GM12874 (cell line): ENCODE data around the gene DMD.

Experiments used
- TF ChIP-seq, protein P1 (sequence below): IDR thresholded peaks from 2 replicates; pipeline ENCODE4 v1.5.1; 2011; ENCODE audit warnings: low read depth, mild to moderate bottlenecking, control low read depth, low read length, moderate library complexity; ENCODE audit not compliant: insufficient read depth

The DMD gene

DNA sequence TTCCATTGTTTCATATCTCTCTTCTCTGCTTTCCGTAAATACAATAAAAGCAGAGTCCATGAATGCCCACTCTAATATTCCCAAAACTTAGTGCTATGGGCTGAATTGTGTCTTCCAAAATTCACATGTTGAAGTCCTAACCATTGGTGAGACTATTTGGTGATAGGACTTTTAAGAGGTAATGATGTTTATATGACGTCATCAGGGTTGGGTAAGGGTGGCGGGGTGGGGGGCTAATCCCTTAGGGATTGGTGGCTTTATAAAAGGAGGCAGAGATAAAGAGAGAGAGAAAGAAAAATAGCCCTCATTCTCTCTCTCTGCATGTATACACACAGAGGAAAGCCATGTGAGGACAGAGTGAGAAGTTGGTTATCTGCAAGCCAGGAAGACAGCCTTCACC lies 722.2 kb downstream of the DMD start:
- TF ChIP-seq, protein P1, sequence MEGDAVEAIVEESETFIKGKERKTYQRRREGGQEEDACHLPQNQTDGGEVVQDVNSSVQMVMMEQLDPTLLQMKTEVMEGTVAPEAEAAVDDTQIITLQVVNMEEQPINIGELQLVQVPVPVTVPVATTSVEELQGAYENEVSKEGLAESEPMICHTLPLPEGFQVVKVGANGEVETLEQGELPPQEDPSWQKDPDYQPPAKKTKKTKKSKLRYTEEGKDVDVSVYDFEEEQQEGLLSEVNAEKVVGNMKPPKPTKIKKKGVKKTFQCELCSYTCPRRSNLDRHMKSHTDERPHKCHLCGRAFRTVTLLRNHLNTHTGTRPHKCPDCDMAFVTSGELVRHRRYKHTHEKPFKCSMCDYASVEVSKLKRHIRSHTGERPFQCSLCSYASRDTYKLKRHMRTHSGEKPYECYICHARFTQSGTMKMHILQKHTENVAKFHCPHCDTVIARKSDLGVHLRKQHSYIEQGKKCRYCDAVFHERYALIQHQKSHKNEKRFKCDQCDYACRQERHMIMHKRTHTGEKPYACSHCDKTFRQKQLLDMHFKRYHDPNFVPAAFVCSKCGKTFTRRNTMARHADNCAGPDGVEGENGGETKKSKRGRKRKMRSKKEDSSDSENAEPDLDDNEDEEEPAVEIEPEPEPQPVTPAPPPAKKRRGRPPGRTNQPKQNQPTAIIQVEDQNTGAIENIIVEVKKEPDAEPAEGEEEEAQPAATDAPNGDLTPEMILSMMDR: no peak

DNA sequence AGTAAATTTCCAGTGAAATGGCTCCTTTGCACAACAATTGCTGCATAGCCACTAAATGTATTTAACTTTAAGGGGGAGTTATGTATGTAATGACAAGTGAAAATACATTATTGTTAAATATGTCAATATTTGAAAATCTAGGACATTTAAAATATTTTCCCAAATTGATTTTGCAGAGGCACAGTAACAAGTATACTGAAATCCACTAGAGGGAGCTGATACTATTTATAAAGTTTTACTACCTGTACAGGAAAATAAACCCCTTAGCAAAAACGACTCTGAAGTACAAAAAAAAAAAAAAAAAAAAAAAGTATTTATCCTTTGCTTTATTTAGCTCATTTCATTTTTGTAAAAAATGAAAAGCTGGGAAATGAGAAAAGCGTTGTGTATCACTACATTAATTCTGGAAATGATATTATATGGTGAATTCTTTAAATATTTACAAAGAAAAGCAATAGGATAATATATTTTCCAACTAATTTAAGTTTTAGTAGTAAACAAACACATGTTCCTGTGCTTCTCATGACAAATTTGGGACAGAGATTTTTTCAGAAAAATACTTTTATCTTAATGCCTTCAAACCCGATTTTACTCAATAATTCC lies 727.7 kb downstream of the DMD start:
- TF ChIP-seq, protein P1: no peak

DNA sequence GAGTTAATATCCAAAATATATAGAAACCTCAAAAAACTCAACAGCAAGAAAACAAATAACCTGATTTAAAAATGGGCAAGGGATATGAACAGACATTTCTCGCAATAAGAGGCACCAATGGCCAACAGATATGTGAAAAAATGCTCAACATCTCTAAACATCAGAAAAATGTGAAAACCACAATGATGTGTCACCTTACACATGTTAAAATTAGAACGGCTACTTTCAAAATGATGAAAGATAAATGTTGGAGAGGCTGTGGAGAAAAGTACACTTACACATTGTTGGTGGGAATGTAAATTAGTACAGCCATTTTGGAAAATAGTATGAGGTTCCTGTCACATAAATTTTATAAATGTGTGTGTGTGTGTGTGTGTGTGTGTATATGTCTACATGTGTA lies 731.3 kb downstream of the DMD start:
- TF ChIP-seq, protein P1: no peak

DNA sequence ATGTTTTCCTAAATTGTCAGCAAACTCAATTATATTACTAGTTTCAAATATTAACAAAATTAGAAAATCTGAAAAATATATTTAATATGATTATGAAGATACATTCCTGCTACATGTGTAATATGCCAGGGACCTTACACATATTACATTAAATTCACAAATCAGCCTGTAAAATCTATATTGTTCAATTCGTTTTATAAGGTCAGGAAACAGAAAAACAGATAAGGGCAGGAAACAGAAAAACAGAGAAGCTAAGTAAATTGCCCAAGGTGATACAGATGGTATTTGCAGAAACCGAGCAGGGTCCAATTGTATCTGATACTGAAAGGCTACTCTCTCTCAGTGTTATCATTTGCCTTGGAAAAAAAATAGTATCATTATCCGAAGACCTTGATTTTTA lies 739.0 kb downstream of the DMD start:
- TF ChIP-seq, protein P1: no peak

DNA sequence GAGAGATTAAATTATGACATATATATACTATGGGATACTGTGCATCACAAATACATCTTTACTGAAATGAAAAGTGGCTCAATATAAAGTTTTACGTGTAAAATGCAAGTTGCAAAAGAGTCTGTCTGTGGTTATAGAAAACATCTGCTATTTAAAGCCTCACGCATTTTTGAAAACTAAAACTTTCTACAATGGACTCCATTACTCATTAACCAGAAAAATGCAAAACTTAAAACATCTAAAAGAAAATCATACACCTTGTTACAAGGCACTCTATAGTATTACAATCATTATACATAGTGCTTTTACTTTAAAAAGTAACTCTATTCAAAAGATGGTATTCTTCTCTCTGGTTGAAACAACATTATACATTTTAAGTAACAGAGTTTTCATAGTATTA lies 755.6 kb downstream of the DMD start:
- TF ChIP-seq, protein P1: no peak

DNA sequence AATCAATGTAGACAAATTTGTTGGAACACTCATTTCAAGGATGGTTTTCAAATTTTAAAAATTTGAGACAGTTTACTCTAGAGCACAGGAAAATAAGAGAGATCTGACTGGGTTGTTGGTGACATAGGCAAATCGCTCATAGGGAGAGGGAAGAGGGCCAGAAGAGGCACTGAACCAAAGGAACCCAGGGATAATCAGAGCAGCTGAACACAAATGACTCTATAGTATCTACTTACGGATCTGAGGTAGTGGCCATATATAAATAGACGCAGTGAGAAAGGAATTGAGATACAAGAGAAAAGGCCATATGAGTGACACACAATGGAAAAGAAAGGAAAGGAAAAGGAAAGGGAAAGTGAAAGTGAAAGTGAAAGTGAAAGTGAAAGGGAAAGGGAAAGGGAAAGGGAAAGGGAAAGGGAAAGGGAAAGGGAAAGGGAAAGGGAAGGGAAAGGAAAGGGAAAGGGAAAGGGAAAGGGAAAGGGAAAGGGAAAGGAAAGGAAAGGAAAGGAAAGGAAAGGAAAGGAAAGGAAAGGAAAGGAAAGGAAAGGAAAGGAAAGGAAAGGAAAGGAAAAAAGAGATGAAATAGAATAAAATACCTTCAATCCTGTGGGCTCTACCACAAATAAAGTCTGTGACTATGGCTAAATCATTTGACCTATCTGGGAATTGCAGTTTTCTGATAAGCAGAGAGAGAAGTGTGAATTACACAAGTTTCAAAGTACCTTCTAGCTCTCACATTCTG lies 759.2 kb downstream of the DMD start:
- TF ChIP-seq, protein P1: no peak

DNA sequence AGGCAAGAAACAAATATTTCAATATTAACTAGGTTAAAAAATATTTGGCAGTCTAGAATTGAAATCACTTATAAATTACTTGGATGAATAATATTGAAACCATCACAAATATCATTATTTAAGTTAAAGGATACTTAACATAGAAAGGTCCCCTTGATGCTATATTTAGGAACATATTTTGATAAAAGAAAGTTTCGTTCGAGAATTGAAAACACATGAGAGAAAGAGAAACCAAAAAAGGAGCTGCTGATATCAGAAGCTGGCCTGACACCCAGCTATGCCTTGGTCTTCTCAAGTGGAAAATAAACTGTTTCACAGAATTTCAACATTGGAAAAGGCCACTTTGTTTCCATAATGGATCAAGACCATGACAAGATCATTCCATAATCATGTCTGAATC lies 762.4 kb downstream of the DMD start:
- TF ChIP-seq, protein P1: no peak
